HL-60/S4 treated with phorbol 12-myristate 13-acetate at 8.2 ng/mL for 4 days and 3 days (cell line): ENCODE data around the gene IL3RA.
"Not testable (repeated sequence)": the region's sequence is repeated elsewhere in the genome, so short reads cannot be mapped to it uniquely, and the experiment has no call there.

ENCODE experiments used
- in situ Hi-C: fragments of 300-500 bp; cut with MboI; formaldehyde crosslinking; loops from 2 replicates; pipeline ENCODE4 v1.15.0; 2022; ENCODE audit warnings: low sequenced_read_pairs

IL3RA gene

DNA sequence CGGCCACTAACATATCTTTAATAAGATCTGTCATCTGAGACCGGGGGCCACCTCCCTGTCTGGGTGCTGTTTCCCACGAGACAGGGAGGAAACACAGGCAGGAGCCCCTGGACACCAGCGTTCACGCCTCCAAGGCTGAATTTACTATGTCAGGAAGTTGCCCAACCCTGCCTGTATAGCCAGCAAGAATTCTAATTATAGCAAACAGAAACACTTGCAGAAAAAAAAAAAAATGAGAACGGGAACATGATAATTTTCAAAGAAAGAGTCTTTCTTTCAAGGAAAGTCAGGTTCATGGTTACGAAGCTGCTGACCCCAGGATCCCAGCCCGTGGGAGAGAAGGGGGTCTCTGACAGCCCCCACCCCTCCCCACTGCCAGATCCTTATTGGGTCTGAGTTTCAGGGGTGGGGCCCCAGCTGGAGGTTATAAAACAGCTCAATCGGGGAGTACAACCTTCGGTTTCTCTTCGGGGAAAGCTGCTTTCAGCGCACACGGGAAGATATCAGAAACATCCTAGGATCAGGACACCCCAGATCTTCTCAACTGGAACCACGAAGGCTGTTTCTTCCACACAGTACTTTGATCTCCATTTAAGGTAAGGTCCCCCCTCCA, at the start of gene IL3RA:
TSS of gene IL3RA (plus strand) at position 455 of the 613 bp plus-strand sequence. CDS start 4,981 bp downstream, outside the sequence.
- in situ Hi-C loops = no loop called here

DNA sequence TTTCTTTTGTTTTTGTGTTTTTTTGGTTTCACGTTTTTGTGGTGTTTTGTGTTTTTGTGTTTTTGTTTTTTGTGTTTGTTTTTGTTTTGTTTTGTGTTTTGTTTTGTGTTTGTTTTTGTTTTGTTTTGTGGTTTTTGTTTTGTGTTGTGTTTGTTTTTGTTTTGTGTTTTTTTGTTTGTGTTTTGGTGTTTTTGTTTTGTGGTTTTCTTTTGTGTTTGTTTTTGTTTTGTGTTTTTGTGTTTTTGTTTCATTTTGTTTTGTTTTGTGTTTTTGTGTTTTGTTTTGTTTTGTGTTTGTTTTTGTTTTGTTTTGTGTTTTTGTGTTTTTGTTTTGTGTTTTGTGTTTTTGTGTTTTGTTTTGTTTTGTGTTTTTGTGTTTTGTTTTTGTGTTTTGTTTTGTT, 47.0 kb upstream of the IL3RA start:
- in situ Hi-C loops = no loop called here

GRCh38 chrX:1291110-1291740, 45.4 kb upstream of the IL3RA start:
- in situ Hi-C loops = no loop called here

DNA sequence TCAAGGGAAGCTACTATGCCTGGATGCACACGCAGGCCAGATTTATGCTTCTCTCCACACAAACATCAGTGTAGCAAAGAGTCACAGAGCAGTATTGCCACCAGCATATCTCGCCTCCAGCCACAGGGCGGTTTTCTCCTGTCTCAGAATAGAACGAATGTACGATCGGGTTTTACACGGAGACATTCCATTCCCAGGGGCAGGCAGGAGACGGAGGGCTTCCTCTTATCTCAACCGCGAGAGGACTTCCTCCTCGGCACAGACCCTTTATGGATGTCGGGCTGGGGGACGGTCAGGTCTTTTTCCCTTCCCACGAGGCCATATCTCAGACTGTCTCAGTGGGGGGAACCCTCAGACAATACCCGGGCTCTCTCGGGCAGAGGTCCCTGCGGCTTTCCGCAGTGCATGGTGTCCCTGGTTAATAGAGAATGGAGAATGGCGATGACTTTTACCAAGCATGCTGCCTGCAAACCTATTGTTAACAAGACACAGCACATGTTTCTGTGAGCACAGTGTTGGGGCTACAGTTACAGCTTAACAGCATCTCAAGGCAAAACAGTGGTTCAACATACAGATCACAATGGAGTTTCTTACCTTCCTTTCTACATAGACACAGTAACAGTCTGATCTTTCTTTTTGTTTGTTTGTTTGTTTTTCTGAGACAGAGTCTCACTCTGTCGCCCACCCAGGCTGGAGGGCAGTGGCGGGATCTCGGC, 43.9 kb upstream of the IL3RA start:
- in situ Hi-C loops = no loop called here

DNA sequence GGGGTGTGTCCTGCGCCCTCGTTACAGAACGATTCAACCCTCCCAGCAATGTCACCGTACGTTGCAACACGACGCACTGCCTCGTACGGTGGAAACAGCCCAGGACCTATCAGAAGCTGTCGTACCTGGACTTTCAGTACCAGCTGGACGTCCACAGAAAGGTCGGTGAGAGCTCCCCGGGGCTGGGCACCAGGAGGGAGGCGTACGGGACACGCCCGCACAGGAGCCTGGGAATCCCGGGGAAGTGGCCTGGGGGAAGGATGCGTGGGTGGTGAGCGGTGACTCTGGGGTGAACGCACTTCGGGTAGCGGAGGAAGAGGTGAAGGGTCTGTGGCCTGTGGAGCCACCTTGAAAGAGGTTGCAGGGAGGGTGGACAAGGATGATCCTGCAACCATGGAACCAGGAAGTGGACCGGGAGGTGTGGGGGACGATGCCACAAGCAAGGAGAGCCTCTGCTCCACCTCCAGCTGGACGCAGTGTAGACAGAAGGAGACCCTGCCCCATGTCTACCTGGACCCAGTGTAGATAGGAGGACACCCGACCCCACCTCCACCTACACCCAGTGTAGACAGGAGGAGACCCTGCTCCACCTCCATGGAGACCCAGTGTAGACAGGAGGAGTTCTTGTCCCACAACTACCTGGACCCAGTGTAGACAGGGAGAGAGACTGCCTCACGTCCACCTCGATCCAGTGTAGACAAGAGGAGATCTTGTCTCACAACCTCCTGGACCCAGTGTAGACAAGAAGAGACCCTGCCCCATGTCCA, 42.1 kb upstream of the IL3RA start:
- in situ Hi-C loops = no loop called here

DNA sequence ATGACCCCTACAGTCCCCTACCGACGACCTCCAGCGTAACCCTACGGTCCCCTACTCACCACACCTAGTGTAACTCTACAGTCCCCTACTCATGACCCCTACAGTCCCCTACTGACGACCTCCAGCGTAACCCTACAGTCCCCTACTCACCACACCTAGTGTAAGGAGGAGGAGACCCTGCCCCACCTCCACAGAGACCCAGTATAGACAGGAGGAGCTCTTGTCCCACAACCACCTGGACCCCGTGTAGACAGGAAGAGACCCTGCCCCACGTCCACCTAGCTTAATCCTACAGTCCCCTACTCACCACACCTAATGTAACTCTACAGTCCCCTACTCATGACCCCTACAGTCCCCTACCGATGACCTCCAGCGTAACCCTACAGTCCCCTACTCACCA, 41.0 kb upstream of the IL3RA start:
- in situ Hi-C loops = no loop called here

DNA sequence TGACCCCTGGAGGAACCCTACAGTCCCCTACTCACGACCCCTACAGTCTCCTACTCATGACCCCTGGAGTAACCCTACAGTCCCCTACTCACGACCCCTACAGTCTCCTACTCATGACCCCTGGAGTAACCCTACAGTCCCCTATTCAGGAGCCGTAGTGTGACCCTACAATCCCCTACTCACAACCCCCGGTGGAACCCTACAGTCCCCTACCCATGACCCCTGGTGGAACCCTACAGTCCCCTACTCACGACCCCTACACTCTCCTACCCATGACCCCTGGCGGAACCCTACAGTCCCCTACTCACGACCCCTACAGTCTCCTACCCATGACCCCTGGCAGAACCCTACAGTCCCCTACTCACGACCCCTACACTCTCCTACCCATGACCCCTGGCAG, 39.0 kb upstream of the IL3RA start:
- in situ Hi-C loops = not testable (repeated sequence)

DNA sequence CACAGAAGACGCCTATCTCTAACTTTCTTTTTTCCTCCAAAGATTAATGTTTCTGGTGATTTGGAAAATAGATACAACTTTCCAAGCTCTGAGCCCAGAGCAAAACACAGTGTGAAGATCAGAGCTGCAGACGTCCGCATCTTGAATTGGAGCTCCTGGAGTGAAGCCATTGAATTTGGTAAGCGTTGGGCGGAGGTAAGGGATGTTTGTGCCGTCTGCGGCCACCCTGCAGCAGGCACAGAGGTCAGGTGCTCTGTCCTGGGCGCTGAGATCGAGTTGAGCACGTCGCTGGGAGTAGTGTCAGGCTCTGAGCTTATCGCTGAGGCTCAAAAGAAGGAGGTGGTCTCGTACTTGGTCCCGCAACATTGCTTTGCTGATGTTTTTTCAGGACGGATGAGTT, 36.1 kb upstream of the IL3RA start:
- in situ Hi-C loops = no loop called here

- in situ Hi-C loops = no loop called here
Measured at GRCh38 chrX:1305411-1305810, 31.2 kb upstream of the IL3RA start.

DNA sequence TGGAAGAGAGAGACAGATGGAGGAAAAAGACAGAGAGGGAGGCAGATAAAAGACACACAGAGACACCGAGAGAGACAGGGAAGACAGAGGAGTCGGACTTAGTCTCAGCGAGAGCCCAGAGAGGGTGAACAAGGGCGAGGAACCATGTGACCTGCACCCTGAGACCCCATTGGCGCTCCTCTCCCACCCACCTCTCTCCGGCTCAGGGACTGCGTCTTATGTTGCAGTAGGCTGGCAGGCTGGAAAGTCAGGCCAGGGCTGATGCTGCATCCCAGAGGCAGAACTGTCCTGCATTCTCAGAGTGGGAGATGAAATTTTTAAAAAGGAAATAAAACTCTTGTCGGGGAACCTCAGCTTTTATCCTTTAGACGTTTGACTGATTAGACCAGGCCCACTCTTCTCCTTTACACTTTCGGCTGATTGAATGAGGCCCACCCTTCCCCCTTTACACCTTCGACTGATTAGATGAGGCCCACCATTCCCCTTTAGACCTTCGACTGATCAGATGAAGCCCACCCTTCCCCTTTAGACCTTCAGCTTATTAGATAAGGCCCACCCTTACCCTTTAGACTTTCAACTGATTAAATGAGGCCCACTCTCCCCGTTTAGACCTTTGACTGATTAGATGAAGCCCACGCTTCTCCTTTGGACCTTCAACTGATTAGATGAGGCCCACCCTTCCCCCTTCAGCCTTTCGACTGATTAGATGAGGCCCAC, 29.5 kb upstream of the IL3RA start:
- in situ Hi-C loops = no loop called here

- in situ Hi-C loops = no loop called here
Measured at GRCh38 chrX:1307626-1308340, 28.8 kb upstream of the IL3RA start.

GRCh38 chrX:1308476-1308875, 28.1 kb upstream of the IL3RA start:
- in situ Hi-C loops = no loop called here

DNA sequence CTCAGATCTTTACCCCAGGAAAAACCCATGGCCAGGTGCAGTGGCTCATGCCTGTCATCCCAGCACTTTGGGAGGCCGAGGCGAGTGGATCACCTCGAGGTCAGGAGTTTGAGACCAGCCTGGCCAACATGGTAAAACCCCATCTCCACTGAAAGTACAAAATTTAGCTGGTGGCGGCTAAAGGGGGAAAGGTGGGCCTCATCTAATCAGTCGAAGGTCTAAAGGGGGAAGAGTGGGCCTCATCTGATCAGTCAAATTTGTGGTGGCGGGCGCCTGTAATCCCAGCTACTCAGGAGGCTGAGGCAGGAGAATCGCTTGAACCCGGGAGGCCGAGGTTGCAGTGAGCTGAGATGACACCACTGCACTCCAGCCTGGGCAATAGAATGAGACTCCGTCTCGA, 27.7 kb upstream of the IL3RA start:
- in situ Hi-C loops = not testable (repeated sequence)

DNA sequence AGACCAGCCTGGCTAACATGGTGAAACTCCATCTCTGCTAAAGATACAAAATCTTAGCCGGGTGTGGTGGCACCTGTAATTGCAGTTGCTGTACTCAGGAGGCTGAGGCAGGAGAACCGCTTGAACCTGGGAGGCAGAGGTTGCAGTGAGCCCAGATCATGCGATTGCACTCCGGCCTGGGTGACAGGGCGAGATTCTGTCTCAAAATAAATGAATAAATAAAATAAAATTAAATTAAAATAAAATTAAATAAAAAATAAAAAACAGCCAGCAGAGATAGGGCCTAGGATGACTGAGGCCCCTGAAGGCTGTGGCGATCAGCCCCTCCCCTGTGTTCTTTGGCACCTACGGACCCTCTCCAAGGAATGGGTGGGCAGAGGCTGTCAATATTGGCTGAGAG, 22.8 kb upstream of the IL3RA start:
- in situ Hi-C loops = no loop called here

DNA sequence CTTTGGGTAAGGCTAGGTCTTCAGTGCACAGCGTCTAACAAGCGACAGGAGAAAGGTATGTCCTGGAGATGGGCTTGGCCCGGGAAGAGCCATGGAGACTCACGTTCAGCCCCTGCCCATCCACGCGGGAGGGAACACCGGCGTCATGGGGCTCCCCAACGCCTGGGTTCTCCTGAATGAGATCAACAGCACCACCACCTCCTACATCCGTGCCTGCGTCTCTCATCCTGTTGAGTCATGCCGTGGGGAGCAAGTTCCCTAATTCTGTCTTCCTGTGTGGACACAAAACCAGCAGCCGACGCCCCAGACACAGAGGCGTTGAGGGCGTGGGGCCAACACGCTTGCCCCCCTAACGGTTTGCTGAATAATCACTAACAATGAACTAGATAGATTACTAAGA, 20.1 kb upstream of the IL3RA start:
- in situ Hi-C loops = no loop called here

DNA sequence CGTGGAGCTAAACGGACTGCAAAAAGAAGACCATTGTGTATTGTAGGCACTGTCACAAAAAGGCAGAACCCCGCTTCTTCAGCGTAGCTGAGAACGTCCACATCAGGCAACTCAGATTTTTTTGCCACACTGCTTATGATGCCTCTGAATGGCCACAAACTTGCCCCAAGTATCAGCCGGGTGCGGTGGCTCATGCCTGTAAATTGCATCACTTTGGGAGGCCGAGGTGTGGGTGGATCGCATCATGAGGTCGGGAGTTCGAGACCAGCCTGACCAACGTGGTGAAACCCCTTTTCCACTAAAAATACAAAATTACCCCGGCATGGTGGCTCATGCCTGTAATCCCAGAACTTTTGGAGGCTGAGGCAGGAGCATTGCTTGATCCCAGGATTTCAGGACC, 14.9 kb upstream of the IL3RA start:
- in situ Hi-C loops = no loop called here

DNA sequence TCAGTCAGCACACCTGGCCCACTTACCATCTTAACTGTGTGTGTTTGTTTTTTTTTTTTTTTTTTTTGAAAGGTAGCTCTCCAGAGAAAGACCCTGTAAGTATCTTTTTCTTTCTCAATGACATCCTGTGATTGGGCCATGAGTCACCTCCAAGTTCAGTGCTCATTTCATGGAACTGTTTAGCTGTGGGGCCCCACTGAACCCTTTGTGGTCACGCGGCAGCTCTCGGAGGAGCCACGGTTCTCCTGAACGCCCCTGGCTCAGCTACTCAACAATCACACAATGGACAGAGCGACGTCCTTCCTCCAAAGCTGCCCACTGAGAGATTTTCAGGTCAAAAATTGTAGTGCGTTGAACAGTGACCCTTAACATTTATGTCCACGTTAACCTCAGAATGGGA, 14.2 kb upstream of the IL3RA start:
- in situ Hi-C loops = no loop called here

DNA sequence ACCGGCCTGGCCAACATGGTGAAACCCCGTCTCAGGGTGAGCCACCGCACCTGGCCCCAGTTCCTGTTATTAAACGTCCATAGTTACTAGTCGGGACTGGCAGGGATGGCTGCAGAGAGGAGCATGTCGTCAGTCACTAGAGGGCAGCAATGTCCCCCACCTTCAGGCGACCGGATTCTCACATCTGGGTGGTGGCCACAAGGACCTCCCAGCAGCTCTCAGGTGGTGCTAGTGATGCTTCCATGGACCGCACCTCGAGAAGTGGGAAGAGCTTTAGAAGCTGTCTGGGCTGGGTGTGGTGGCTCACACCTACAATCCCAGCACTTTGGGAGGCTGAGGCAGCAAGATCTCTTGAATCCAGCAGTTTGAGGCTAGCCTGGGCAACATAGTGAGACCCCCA, 13.3 kb upstream of the IL3RA start:
- in situ Hi-C loops = no loop called here

GRCh38 chrX:1325515-1326116, 11.0 kb upstream of the IL3RA start:
- in situ Hi-C loops = no loop called here
